ENCODE data around the gene SGCG. TPM values are rescaled to one million over a fixed set of nuclear protein-coding genes. Genes with fewer than 3 reads are reported as not detected.
A peak's percentile ranks its signal among the peaks of the same experiment; 100 is the strongest.

The SGCG gene
- total RNA-seq, 1 donor = 2.1 TPM

DNA sequence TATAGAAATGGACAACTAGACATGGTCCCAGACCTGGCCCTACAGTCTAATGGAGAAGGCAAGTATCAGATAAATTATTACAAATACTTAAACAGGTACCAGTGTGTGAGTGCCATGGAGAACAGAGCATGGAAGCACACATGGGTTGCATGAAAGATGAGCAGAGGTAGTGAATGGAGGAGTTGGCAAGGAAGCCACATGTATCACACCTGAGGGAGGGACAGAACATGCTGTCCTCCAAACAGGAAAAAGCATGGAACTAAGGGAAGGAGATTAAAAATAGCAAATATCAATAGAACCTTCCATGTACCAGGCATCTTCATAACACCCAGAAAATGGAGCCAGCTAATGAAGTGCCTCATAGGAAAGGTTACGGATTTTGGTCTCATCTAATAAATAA lies 166.8 kb downstream of the SGCG start:
- DNase-seq (ENCODE audit: low read depth) = no peak
- TF ChIP-seq, protein P1, sequence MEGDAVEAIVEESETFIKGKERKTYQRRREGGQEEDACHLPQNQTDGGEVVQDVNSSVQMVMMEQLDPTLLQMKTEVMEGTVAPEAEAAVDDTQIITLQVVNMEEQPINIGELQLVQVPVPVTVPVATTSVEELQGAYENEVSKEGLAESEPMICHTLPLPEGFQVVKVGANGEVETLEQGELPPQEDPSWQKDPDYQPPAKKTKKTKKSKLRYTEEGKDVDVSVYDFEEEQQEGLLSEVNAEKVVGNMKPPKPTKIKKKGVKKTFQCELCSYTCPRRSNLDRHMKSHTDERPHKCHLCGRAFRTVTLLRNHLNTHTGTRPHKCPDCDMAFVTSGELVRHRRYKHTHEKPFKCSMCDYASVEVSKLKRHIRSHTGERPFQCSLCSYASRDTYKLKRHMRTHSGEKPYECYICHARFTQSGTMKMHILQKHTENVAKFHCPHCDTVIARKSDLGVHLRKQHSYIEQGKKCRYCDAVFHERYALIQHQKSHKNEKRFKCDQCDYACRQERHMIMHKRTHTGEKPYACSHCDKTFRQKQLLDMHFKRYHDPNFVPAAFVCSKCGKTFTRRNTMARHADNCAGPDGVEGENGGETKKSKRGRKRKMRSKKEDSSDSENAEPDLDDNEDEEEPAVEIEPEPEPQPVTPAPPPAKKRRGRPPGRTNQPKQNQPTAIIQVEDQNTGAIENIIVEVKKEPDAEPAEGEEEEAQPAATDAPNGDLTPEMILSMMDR (IDR thresholded peaks at IDR 0.05; ENCODE audit: insufficient read depth, low read length) = no peak
- no peak overlapping the region for H3K4me3 ChIP-seq (ENCODE audit: low read depth, low read length)

DNA sequence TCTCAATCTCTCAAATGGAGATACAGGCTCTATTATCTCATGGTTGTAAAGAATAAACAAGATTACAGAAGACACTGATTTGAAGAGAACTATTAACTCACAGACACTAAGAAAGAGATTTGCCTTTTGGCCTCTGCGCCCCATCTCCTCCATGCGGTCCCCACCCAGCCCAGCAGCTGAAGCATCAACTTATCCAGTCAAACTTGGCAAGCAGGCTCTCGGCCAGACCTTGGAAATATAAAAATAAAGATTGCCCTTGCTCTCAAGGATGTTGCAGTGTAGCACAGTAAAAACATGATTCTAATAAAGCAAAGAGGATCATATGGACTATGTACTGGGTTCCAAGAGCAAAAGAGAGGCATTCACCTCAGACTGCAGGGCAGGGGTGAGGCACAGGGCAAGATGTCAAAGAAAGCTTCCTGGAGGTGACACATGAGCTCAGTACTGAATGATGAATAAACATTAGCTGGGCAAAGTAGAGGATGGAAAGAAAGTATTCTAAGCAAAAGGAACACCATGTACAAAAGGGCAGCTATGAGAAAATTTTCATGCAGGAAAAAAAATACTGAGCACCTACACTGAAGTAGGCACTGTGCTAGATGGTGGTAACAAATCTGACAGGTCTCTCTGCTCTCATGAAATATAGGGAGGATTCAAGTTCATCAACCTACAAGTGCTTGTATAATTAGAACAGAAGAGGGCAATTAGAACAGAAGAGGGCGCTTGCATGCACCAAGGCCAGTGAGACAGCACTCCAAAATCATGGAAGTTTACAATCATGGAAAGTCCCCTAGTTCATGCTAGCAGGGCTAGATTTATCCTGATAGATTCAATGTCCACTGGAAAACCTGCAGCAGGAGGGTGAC lies 167.7 kb downstream of the SGCG start:
- DNase-seq (ENCODE audit: low read depth) = peak; percentile 5
- TF ChIP-seq, protein P1 (IDR thresholded peaks at IDR 0.05; ENCODE audit: insufficient read depth, low read length) = no peak

DNA sequence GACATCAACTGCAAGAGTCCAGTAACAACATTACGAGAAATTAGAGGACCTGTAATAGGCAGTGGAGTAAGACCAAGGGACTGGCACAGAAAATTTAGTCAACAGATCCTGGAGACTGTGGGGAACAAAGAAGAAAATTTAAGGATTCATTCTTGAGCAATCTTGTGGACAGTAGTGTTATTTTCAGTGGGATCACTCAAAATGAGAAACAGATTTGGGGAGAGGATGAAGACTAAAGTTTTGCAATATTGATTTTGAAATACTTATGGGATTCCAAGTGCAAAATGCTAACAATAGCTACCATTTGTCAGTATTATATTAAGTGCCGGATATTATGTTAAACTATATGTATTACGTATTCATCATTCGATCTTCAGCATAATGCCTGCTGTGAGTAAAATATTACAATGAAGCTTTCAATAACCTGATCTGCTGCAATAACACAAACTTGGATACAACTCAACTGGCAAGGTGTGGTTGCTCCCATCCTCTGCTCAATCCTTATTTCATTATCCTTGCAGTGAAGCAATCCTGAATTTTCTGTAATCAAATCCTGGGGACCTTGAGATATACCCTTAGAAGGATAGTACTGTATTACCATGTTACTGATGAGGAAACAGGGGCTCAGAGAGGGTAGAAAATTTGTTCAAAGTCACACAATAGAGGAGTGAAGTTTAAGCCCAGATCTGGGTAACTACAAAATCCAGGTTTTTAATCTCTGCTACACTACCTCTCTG lies 168.6 kb downstream of the SGCG start:
- peak; percentile 46 for DNase-seq (ENCODE audit: low read depth)
- TF ChIP-seq, protein P1 (IDR thresholded peaks at IDR 0.05; ENCODE audit: insufficient read depth, low read length) = no peak
- H3K4me3 ChIP-seq (ENCODE audit: low read depth, low read length) = no peak overlapping the region

More for the DNA sequence above, 167.7 kb downstream of the SGCG start:
- H3K4me3 ChIP-seq (ENCODE audit: low read depth, low read length) = no peak overlapping the region

DNA sequence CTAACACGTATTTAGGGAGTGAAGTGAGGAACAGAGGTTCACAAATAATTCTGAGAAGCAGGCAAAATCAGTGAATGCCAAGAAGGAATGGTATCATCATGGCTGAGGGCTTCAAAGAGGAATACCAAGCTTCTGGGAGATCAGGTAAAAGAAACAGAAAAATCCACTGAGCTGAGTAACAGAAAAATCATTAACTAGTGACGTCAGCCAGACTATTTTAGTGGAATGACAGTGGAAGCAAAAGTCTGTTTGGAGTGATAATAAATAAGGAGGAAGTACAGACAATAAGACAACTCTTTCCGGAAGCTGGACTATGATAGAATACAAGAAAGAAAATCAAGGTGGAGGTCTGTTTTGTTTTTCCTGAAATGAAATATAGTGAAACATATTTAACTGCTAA lies 169.2 kb downstream of the SGCG start:
- TF ChIP-seq, protein P1 (IDR thresholded peaks at IDR 0.05; ENCODE audit: insufficient read depth, low read length) = no peak
- DNase-seq (ENCODE audit: low read depth) = no peak
- no peak overlapping the region for H3K4me3 ChIP-seq (ENCODE audit: low read depth, low read length)

DNA sequence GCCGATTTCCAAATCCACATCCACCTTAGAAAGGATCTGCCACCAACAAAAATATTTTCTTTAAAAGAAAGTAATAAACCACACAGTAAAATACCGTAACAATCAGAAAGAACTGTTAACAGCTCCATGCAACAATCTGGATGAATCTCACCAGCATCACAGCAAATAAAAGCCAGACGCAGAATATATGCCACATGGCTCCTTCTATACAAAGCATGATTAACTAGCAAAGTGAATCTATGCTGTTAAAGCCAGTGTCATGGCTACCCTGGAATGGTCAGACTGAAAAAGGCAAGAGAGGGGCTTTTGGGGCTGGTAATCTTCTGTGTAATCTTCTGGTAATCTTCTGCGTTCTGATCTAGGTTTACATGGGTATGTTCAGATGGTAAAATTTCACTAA lies 171.4 kb downstream of the SGCG start:
- H3K4me3 ChIP-seq (ENCODE audit: low read depth, low read length) = no peak overlapping the region
- TF ChIP-seq, protein P1 (IDR thresholded peaks at IDR 0.05; ENCODE audit: insufficient read depth, low read length) = no peak
- no peak for DNase-seq (ENCODE audit: low read depth)

DNA sequence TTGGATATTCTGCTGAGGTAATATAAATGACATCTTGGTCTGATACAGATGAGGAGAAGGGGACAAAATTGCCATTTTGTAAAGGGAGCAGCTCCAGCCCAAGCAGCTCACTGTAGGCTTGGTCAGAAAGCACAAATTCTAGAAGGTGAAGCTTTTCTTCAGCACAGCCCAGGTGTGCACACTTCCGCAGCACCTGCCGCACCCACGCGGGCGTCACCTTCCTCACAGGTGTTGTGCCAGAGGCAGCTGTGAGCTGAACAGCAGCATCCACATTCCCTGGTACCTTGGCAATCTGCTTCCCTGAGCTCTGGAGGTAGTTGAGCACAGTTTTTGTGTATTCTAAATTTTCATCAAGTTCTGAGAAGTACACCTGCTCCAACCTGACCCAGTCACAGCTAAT lies 173.7 kb downstream of the SGCG start:
- no peak overlapping the region for H3K4me3 ChIP-seq (ENCODE audit: low read depth, low read length)
- DNase-seq (ENCODE audit: low read depth) = no peak
- TF ChIP-seq, protein P1 (IDR thresholded peaks at IDR 0.05; ENCODE audit: insufficient read depth, low read length) = no peak
